H1 (cell line): Measurements from ENCODE around the gene GTSE1. TPM values are rescaled to one million over a fixed set of nuclear protein-coding genes. Genes with fewer than 3 reads are reported as not detected.

ENCODE experiments used
- CTCF ChIA-PET: fragments of 300-600 bp; sonication (Branson Sonifier 250); formaldehyde crosslinking; loops from one replicate; lab custom pipeline; 2021; ENCODE audit not compliant: partially characterized antibody; lab: Charles Lee
- POLR2A ChIA-PET: fragments of 300-600 bp; sonication (Branson Sonifier 250); formaldehyde crosslinking; loops from one replicate; lab custom pipeline; 2021; ENCODE audit warnings: inconsistent platforms; ENCODE audit not compliant: partially characterized antibody; lab: Charles Lee
- DNase-seq, 2 experiments: peaks; one replicate each; pipeline versions ENCODE4 v3.0.0 to v3.0.0-alpha.2; 2010 to 2022; ENCODE audit warnings: low spot score in 2 of 2, low read depth in 1 of 2, mixed read lengths in 1 of 2
- FAIRE-seq: peaks from 2 replicates; lab custom pipeline; 2011; peaks lifted over from hg19 to GRCh38; lab: Jason Lieb, UNC
- H2AFZ ChIP-seq: 2 replicates; pipeline ENCODE4 v1.8.1; 2012; ENCODE audit warnings: low read length, inconsistent platforms
- H2AK5ac ChIP-seq: 2 replicates; pipeline ENCODE4 v1.6.1; 2013; ENCODE audit warnings: low read depth, low read length
- H2BK120ac ChIP-seq: replicated peaks from 2 replicates; pipeline ENCODE3; 2013; ENCODE audit warnings: low read depth, low read length, inconsistent platforms
- H2BK12ac ChIP-seq: 2 replicates; pipeline ENCODE4 v1.6.1; 2013; ENCODE audit warnings: low read depth, low read length
- H2BK15ac ChIP-seq: 2 replicates; pipeline ENCODE4 v1.6.1; 2013; ENCODE audit warnings: low read length
- H2BK20ac ChIP-seq: 2 replicates; pipeline ENCODE4 v1.6.1; 2013; ENCODE audit warnings: low read length
- H2BK5ac ChIP-seq: 2 replicates; pipeline ENCODE4 v1.6.1; 2013; ENCODE audit warnings: low read depth, low read length
- H3K14ac ChIP-seq: 2 replicates; pipeline ENCODE4 v1.6.1; 2013; ENCODE audit warnings: inconsistent platforms; ENCODE audit not compliant: insufficient read length
- H3K18ac ChIP-seq: 2 replicates; pipeline ENCODE4 v1.6.1; 2013; ENCODE audit warnings: low read length; ENCODE audit errors: extremely low read depth
- H3K23ac ChIP-seq: 2 replicates; pipeline ENCODE4 v1.6.1; 2013; ENCODE audit warnings: inconsistent platforms; ENCODE audit not compliant: insufficient read length
- H3K23me2 ChIP-seq: 2 replicates; pipeline ENCODE4 v1.6.1; 2013; ENCODE audit warnings: low read depth, low read length
- H3K27ac ChIP-seq: 2 replicates; pipeline ENCODE4 v1.6.1; 2011; ENCODE audit warnings: low read depth, low read length, inconsistent platforms
- H3K27me3 ChIP-seq, 4 experiments: replicated peaks in 1 of 4; 1 replicate in 1 of 4; 2 replicates in 3 of 4; pipeline versions ENCODE4 v1.6.1 to v1.8.1; 2011 to 2013; ENCODE audit warnings: low read length in 3 of 4, mild to moderate bottlenecking in 3 of 4, inconsistent platforms in 2 of 4, mixed read lengths in 2 of 4, moderate library complexity in 1 of 4; ENCODE audit not compliant: control insufficient read depth in 3 of 4, insufficient read depth in 3 of 4; ENCODE audit errors: extremely low read depth in 1 of 4
- H3K36me3 ChIP-seq, 4 experiments: 2 replicates each; pipeline versions ENCODE4 v1.6.1 to v1.8.1; 2011 to 2013; ENCODE audit warnings: mild to moderate bottlenecking in 4 of 4, low read length in 3 of 4, moderate library complexity in 2 of 4, control low read depth in 1 of 4, inconsistent platforms in 1 of 4; ENCODE audit not compliant: insufficient read depth in 4 of 4, control insufficient read depth in 2 of 4
- H3K4ac ChIP-seq: replicated peaks from 2 replicates; pipeline ENCODE3; 2013; ENCODE audit warnings: low read length, low read depth, mixed read lengths, inconsistent platforms; ENCODE audit not compliant: insufficient read length
- H3K4me1 ChIP-seq, 4 experiments: replicated peaks in 1 of 4; 1 replicate in 1 of 4; 2 replicates in 3 of 4; pipeline versions ENCODE4 v1.6.1 to v1.8.1; 2011 to 2013; ENCODE audit warnings: low read length in 3 of 4, inconsistent platforms in 2 of 4, mixed read lengths in 1 of 4; ENCODE audit not compliant: insufficient read depth in 4 of 4, control insufficient read depth in 3 of 4
- H3K4me2 ChIP-seq, 2 experiments: 2 replicates each; pipeline versions ENCODE4 v1.6.1 to v1.8.1; 2011 to 2013; ENCODE audit warnings: low read depth in 2 of 2, low read length in 2 of 2, control low read depth in 1 of 2, inconsistent platforms in 1 of 2, mild to moderate bottlenecking in 1 of 2; ENCODE audit not compliant: insufficient read depth in 1 of 2
- H3K4me3 ChIP-seq, 4 experiments: fragments of 200-600, 300-600 bp in 1 of 4; sonication (generic), shearing (Covaris generic), sonication (Bioruptor Twin) in 1 of 4; 2 replicates each; pipeline versions ENCODE4 v1.5.1 to v1.8.1; 2011 to 2016; ENCODE audit warnings: low read length in 4 of 4, low read depth in 3 of 4, control low read depth in 2 of 4, inconsistent platforms in 2 of 4, mild to moderate bottlenecking in 2 of 4, mixed read lengths in 1 of 4, moderate library complexity in 1 of 4; ENCODE audit not compliant: insufficient read depth in 2 of 4; ENCODE audit errors: extremely low read depth in 1 of 4
- H3K56ac ChIP-seq: replicated peaks from 2 replicates; pipeline ENCODE3; 2013; ENCODE audit warnings: low read depth, mild to moderate bottlenecking, mixed read lengths, low read length, inconsistent platforms; ENCODE audit not compliant: insufficient read length
- H3K79me1 ChIP-seq: 2 replicates; pipeline ENCODE4 v1.6.1; 2013; ENCODE audit warnings: low read depth, low read length, control low read depth
- H3K79me2 ChIP-seq, 2 experiments: 2 replicates each; pipeline versions ENCODE4 v1.6.1 to v1.8.1; 2012 to 2013; ENCODE audit warnings: low read length in 2 of 2, mild to moderate bottlenecking in 2 of 2, inconsistent platforms in 1 of 2; ENCODE audit not compliant: insufficient read depth in 2 of 2, control insufficient read depth in 1 of 2
- H3K9ac ChIP-seq, 4 experiments: replicated peaks in 1 of 4; 1 replicate in 1 of 4; 2 replicates in 3 of 4; pipeline versions ENCODE4 v1.6.1 to v1.8.1; 2011 to 2013; ENCODE audit warnings: low read depth in 3 of 4, low read length in 3 of 4, control low read depth in 2 of 4, mild to moderate bottlenecking in 2 of 4, moderate library complexity in 2 of 4, inconsistent platforms in 1 of 4; ENCODE audit errors: extremely low read depth in 1 of 4
- H3K9me3 ChIP-seq, 2 experiments: 2 replicates each; pipeline versions ENCODE4 v1.6.1 to v1.8.1; 2012 to 2013; ENCODE audit warnings: mild to moderate bottlenecking in 2 of 2, moderate library complexity in 2 of 2, control low read depth in 1 of 2, inconsistent platforms in 1 of 2, low read depth in 1 of 2, low read length in 1 of 2, mixed read lengths in 1 of 2; ENCODE audit not compliant: insufficient read depth in 2 of 2
- H4K20me1 ChIP-seq, 2 experiments: replicated peaks in 1 of 2; 2 replicates each; pipeline versions ENCODE3 to v1.8.1; 2011 to 2013; ENCODE audit warnings: inconsistent platforms in 2 of 2, low read length in 2 of 2, mild to moderate bottlenecking in 1 of 2; ENCODE audit not compliant: insufficient read depth in 2 of 2, control insufficient read depth in 1 of 2
- H4K5ac ChIP-seq: 2 replicates; pipeline ENCODE4 v1.6.1; 2013; ENCODE audit warnings: low read length, low read depth, mixed read lengths, inconsistent platforms; ENCODE audit not compliant: insufficient read length
- H4K8ac ChIP-seq: 2 replicates; pipeline ENCODE4 v1.8.0; 2013; ENCODE audit warnings: mild to moderate bottlenecking, moderate library complexity, low read length, inconsistent platforms; ENCODE audit not compliant: insufficient read depth; ENCODE audit errors: extremely low read depth
- H4K91ac ChIP-seq: replicated peaks from 2 replicates; pipeline ENCODE3; 2013; ENCODE audit warnings: low read length, mixed read lengths, inconsistent platforms; ENCODE audit not compliant: insufficient read length
- ATF2 ChIP-seq: IDR thresholded peaks from 2 replicates; pipeline ENCODE4 v1.6.1; 2012; ENCODE audit warnings: low read length, inconsistent platforms
- CHD2 ChIP-seq: IDR thresholded peaks from 2 replicates; pipeline ENCODE4 v1.6.1; 2012; ENCODE audit warnings: low read length, improper control_type of control experiment
- EP300 ChIP-seq, 2 experiments: IDR thresholded peaks; 1 replicate in 1 of 2; 2 replicates in 1 of 2; pipeline ENCODE4 v1.6.1; 2011 to 2012; ENCODE audit warnings: low read depth in 2 of 2, low read length in 2 of 2, mild to moderate bottlenecking in 2 of 2, borderline replicate concordance in 1 of 2, inconsistent platforms in 1 of 2, moderate library complexity in 1 of 2
- HDAC6 ChIP-seq: IDR thresholded peaks from one replicate; pipeline ENCODE4 v1.7.1; 2012; ENCODE audit warnings: low read depth, mild to moderate bottlenecking, inconsistent platforms, low read length, moderate library complexity
- JUN ChIP-seq: IDR thresholded peaks from 2 replicates; pipeline ENCODE4 v1.6.1; 2011; ENCODE audit warnings: low read depth, mild to moderate bottlenecking, improper control_type of control experiment, low read length
- KDM4A ChIP-seq: IDR thresholded peaks from one replicate; pipeline ENCODE4 v1.7.1; 2012; ENCODE audit warnings: low read depth, mild to moderate bottlenecking, moderate library complexity, low read length, inconsistent platforms; ENCODE audit not compliant: severe bottlenecking
- POU5F1 ChIP-seq: IDR thresholded peaks from 2 replicates; pipeline ENCODE4 v1.6.1; 2011; ENCODE audit warnings: low read depth, mild to moderate bottlenecking, low read length, moderate library complexity
- SIN3A ChIP-seq, 2 experiments: IDR thresholded peaks in 1 of 2; conservative IDR thresholded peaks in 1 of 2; 2 replicates each; pipeline ENCODE4 v1.6.1; 2011 to 2012; ENCODE audit warnings: low read length in 2 of 2, improper control_type of control experiment in 1 of 2, low read depth in 1 of 2, mild to moderate bottlenecking in 1 of 2
- SP1 ChIP-seq: IDR thresholded peaks from 2 replicates; pipeline ENCODE4 v1.6.1; 2011; ENCODE audit warnings: low read depth, low read length
- SRF ChIP-seq: IDR thresholded peaks from 2 replicates; pipeline ENCODE4 v1.6.1; 2011; ENCODE audit warnings: mild to moderate bottlenecking, low read depth, low read length, moderate library complexity
- TBP ChIP-seq: IDR thresholded peaks from 2 replicates; pipeline ENCODE4 v1.6.1; 2011; ENCODE audit warnings: low read depth, low read length, improper control_type of control experiment
- TCF12 ChIP-seq: IDR thresholded peaks from 2 replicates; pipeline ENCODE4 v1.6.1; 2011; ENCODE audit warnings: low read depth, mild to moderate bottlenecking, low read length
- ZNF274 ChIP-seq: IDR thresholded peaks from 2 replicates; pipeline ENCODE4 v1.7.0; 2012; ENCODE audit warnings: low read length, borderline replicate concordance; ENCODE audit errors: extremely low read depth
- WGBS, 2 experiments: shearing (Covaris generic) in 1 of 2; methylation state at CpG; one replicate each; pipeline versions ENCODE4 v1.1.6 to v1.1.7; 2013 to 2015; ENCODE audit warnings: low lambda C conversion rate in 2 of 2, mixed read lengths in 2 of 2, inconsistent platforms in 1 of 2, low coverage in 1 of 2, missing lambda C conversion rate in 1 of 2; ENCODE audit not compliant: insufficient replicate concordance in 2 of 2, insufficient coverage in 1 of 2, insufficient read length in 1 of 2; ENCODE audit errors: extremely low coverage in 1 of 2, missing lambda C conversion rate in 1 of 2; 5-methylcytosine and 5-hydroxymethylcytosine counted together
- polyA plus RNA-seq, 7 experiments: library from polyadenylated mRNA; depleted of rRNA in 3 of 7; stranded (reverse) in 5 of 7; unstranded in 2 of 7; fragments of >200 nt in 5 of 7; fragments of 200-250 nt in 2 of 7; gene quantifications; 1 replicate in 5 of 7; 2 replicates in 1 of 7; 4 replicates in 1 of 7; pipeline versions ENCODE4 v1.2.1 to v1.2.3, GENCODE V29; 2011 to 2013; ENCODE audit warnings: missing spikeins in 2 of 7, mixed read lengths in 2 of 7
- total RNA-seq: library from RNA; stranded (reverse); fragmentation: NEBNext Ultra II Directional; extraction: Animal tissue kit (Norgen Biotek cat#: 25700); gene quantifications from 2 replicates; pipeline ENCODE4 v1.2.1, GENCODE V29; 2021

The GTSE1 gene
- total and polyA plus RNA-seq, 2 of the 8 experiments (the other 6 are each of a cell fraction or from before 2014, with no cell fraction given): 17.5 to 38.6 TPM

- H3K9ac ChIP-seq: no peak overlapping the region
- H2BK15ac ChIP-seq: no peak overlapping the region
- no peak for FAIRE-seq
- H2BK12ac ChIP-seq: no peak overlapping the region
- H3K27ac ChIP-seq: no peak overlapping the region
- H4K5ac ChIP-seq: no peak overlapping the region
- CTCF ChIA-PET: interaction anchor here (1.1 to 2.3 kb wide), 4 partner anchors 10 to 227 kb away, joined by 3 to 6 read pairs (median 3); no protein-coding TSS in a partner anchor
- no peak overlapping the region for H3K18ac ChIP-seq
- H3K14ac ChIP-seq: no peak overlapping the region
- no peak overlapping the region for H2BK120ac ChIP-seq
- 91% methylated on average over 17 of the region's 18 CpGs; no CpG with 5 or more reads in 1 of the 2 experiments for WGBS, 2 experiments
- no peak overlapping the region for H3K56ac ChIP-seq
- H3K36me3 ChIP-seq: peaks cover 32 to 84% (median 76%) of the 10 kb centered on the region in 4 experiments
- H3K23me2 ChIP-seq: no peaks in the 10 kb centered on the region
- no peak overlapping the region for H2BK20ac ChIP-seq
- no peak for DNase-seq
- H3K4me3 ChIP-seq: no peak overlapping the region
- H2AK5ac ChIP-seq: no peak overlapping the region
- H3K79me2 ChIP-seq: peaks cover 0 to 3% of the 10 kb centered on the region in 2 experiments; a peak in 1 of 4 replicates
- no peaks in the 10 kb centered on the region for H3K4me1 ChIP-seq
- no peak overlapping the region for H3K4me2 ChIP-seq
- peaks cover 7% of the 10 kb centered on the region for H3K79me1 ChIP-seq
- no peak overlapping the region for H3K4ac ChIP-seq
- H3K27me3 ChIP-seq: no peaks in the 10 kb centered on the region
- H2BK5ac ChIP-seq: no peak overlapping the region
- no peak overlapping the region for H4K8ac ChIP-seq
- no peak overlapping the region for H2AFZ ChIP-seq
- POLR2A ChIA-PET: no interaction called here
- H4K91ac ChIP-seq: no peak overlapping the region
- no peaks in the 10 kb centered on the region for H3K9me3 ChIP-seq
- peaks cover 12 to 37% of the 10 kb centered on the region in 2 experiments for H4K20me1 ChIP-seq
- H3K23ac ChIP-seq: no peak overlapping the region
- TF ChIP-seq ZNF274 (no peak), KDM4A (no peak), SRF (no peak), CHD2 (no peak), SP1 (no peak), ATF2 (no peak), POU5F1 (no peak), SIN3A (conservative IDR thresholded peaks at IDR 0.05 in 1 of 2, IDR thresholded peaks at IDR 0.05 in 1 of 2; ENCODE audit: low read depth in 1 of 2, low read length in 2 of 2) (no peak), TCF12 (no peak), HDAC6 (no peak), EP300 (IDR thresholded peaks at IDR 0.05; ENCODE audit: borderline replicate concordance in 1 of 2, low read depth in 2 of 2, low read length in 2 of 2) (no peak), JUN (no peak), TBP (no peak)
These were observed 52.6 kb downstream of the GTSE1 start for GRCh38 chr22:46349238-46349637.
